Kidney (tissue), 14 donors: ENCODE data around the gene PTGES. TPM values are rescaled to one million over a fixed set of nuclear protein-coding genes. Genes with fewer than 3 reads are reported as not detected.
"Not testable (repeated sequence)": the region's sequence is repeated elsewhere in the genome, so short reads cannot be mapped to it uniquely, and the experiment has no call there.

Experiments
- DNase-seq, 5 donors: peaks; one replicate each; pipeline ENCODE4 v3.0.0-alpha.2; 2013 to 2020
- FAIRE-seq: peaks from 2 replicates; lab custom pipeline; 2012; peaks lifted over from hg19 to GRCh38; lab: Jason Lieb, UNC
- H3K27ac ChIP-seq, 2 donors: one replicate each; pipeline ENCODE4 v1.7.0; 2013; ENCODE audit warnings: low read depth in 2 of 2, low read length in 2 of 2, inconsistent platforms in 1 of 2
- H3K27me3 ChIP-seq: one replicate; pipeline ENCODE4 v1.7.1; 2013; ENCODE audit warnings: low read length, inconsistent platforms; ENCODE audit not compliant: control insufficient read depth, insufficient read depth
- H3K36me3 ChIP-seq, 3 donors: one replicate each; pipeline versions ENCODE4 v1.7.0 to v1.7.1; 2013; ENCODE audit warnings: low read length in 3 of 3, control low read depth in 1 of 3, inconsistent platforms in 1 of 3; ENCODE audit not compliant: insufficient read depth in 3 of 3, control insufficient read depth in 2 of 3
- H3K4me1 ChIP-seq, 3 donors: one replicate each; pipeline versions ENCODE4 v1.7.0 to v1.7.1; 2013; ENCODE audit warnings: low read length in 3 of 3, inconsistent platforms in 1 of 3, low read depth in 1 of 3; ENCODE audit not compliant: control insufficient read depth in 2 of 3, insufficient read depth in 2 of 3
- H3K4me3 ChIP-seq, 3 donors: one replicate each; pipeline versions ENCODE4 v1.7.0 to v1.8.1; 2013; ENCODE audit warnings: low read length in 3 of 3, control low read depth in 1 of 3, inconsistent platforms in 1 of 3
- H3K9ac ChIP-seq, 3 donors: one replicate each; pipeline versions ENCODE4 v1.7.0 to v1.7.1; 2013; ENCODE audit warnings: low read length in 3 of 3, control low read depth in 1 of 3, inconsistent platforms in 1 of 3
- H3K9me3 ChIP-seq, 3 donors: one replicate each; pipeline versions ENCODE4 v1.7.0 to v1.7.1; 2013; ENCODE audit warnings: low read length in 3 of 3, control low read depth in 1 of 3, inconsistent platforms in 1 of 3; ENCODE audit not compliant: control insufficient read depth in 2 of 3, insufficient read depth in 1 of 3
- intact Hi-C: fragments of 100-400 bp; cut with DNase I; formaldehyde crosslinking; loops from one replicate; pipeline ENCODE4 v1.11.1; 2022
- polyA plus RNA-seq: library from polyadenylated mRNA; stranded (reverse); fragments of 350-450 nt; fragmentation: Illumina TruSeq; extraction: RNeasy Lipid Tissue Mini Kit (QIAGEN cat#74804); gene quantifications from one replicate; pipeline ENCODE4 v1.2.3, GENCODE V29; 2014; ENCODE audit warnings: low read depth, low replicate concordance; ENCODE audit not compliant: insufficient read depth
- total RNA-seq: library from RNA; stranded (reverse); fragmentation: NEBNext Ultra II Directional; extraction: Animal tissue kit (Norgen Biotek cat#: 25700); gene quantifications from one replicate; pipeline ENCODE4 v1.2.1, GENCODE V29; 2021
- TF ChIP-seq, protein P1 (sequence below): IDR thresholded peaks from 3 replicates; pipeline ENCODE4 v1.5.1; 2012; ENCODE audit warnings: mild to moderate bottlenecking, moderate library complexity, borderline replicate concordance; ENCODE audit not compliant: insufficient read depth; ENCODE audit errors: extremely low read depth
- donor health status: control.
- donor health status: control.
- donor health status: control.
- donor health status: control.
- donor health status: control.
- donor health status: DM: yes; HTN: yes; CAD: no.
- donor health status: Normal renal cell carcinoma (clear cell type).

PTGES gene
- total and polyA plus RNA-seq, 2 donors from 2014 or later = 8.1 to 8.9 TPM

DNA sequence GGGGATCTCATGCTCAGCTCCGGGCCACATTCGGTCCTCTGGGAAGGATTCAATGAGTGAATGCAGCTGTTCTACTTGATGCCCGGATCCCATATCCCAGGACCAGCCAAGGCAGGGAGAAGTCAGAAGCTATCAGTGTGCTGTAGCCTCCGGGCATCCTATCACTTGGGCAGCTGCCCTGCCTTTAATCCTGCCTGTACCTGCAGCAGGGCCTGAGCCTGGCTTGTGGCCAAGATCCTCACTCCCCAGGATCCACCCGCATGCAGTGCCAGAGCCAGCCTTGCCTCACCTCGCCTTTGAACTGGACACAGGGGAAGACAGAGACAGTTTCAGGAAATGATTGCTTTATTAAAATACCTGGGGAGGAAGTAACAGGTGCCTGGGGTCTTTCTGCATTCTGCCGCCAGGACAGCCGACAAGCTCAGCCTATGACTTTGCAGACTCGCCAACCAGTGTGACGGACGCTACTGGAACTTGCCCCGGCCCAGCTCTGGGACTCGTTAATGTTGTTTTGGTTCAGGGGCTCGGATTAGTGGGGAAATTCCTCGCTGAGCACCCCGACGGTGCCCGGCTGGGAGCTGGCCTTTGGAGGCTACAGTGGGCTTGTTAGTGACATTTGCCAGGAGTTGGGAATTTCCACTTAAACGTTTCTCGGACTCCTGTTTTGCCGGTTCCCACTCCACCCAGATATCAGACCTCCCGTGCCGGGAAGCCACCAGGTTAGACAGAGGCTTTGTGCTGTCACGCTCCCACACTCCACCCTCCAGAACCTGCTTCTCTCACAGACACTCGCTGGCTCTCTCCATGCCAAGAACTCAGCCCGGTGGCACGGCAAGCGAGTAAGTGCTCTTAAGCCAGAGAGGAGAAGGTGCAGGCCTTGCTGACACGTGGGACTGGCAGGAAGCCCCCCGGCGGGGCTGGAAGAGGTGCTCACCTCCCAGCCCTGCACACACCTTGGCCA, 721 bp downstream of the PTGES start:
- intact Hi-C loops = no loop called here
- Histone ChIP-seq H3K9ac (no peak overlapping the region), H3K27ac (no peak overlapping the region), H3K4me1 (peaks cover 0 to 12% (median 9%) of the 10 kb centered on the region in 3 donors), H3K36me3 (no peaks in the 10 kb centered on the region), H3K4me3 (peak overlapping the region in 2 of 3 donors; percentile 18 to 56), H3K9me3 (no peaks in the 10 kb centered on the region), H3K27me3 (no peaks in the 10 kb centered on the region)
- DNase-seq (peak in 4 of 5 donors; percentile 26 to 85 (median 52)), FAIRE-seq (no peak)
- TF ChIP-seq, protein P1, sequence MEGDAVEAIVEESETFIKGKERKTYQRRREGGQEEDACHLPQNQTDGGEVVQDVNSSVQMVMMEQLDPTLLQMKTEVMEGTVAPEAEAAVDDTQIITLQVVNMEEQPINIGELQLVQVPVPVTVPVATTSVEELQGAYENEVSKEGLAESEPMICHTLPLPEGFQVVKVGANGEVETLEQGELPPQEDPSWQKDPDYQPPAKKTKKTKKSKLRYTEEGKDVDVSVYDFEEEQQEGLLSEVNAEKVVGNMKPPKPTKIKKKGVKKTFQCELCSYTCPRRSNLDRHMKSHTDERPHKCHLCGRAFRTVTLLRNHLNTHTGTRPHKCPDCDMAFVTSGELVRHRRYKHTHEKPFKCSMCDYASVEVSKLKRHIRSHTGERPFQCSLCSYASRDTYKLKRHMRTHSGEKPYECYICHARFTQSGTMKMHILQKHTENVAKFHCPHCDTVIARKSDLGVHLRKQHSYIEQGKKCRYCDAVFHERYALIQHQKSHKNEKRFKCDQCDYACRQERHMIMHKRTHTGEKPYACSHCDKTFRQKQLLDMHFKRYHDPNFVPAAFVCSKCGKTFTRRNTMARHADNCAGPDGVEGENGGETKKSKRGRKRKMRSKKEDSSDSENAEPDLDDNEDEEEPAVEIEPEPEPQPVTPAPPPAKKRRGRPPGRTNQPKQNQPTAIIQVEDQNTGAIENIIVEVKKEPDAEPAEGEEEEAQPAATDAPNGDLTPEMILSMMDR = no peak

DNA sequence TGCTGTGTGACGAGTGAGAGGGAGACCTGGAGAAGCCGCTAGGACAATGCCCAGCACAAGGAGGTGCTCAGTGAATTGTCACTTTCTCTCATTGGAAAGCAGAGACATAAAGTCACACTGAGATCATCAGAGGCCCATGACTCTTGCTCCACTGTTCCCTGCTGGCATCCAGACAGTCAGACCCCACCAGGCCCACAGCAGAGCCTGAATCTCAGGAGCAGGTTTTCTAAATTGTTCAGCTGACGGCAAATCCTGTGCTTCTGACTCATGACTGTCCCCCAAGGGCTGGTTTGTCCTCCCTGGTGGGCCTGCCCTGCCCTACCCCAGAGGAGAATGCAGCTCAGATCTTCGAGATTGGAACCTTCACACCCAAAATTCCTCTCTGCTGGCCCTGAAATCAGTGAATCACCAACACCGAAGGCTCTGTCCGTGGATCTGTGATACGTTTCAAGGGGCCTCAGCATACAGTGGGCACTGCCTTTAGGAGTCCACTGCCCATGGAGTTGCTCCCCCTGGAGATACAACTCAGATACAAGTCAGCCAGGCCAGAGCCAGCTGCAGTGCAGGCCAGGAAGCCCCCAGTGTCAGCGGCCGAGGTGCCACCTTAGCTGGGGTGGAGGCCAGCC, 2.7 kb downstream of the PTGES start:
- Histone ChIP-seq H3K4me3 (no peak overlapping the region), H3K4me1 (peaks cover 0 to 12% (median 9%) of the 10 kb centered on the region in 3 donors), H3K36me3 (no peaks in the 10 kb centered on the region), H3K9me3 (no peaks in the 10 kb centered on the region), H3K27me3 (no peaks in the 10 kb centered on the region), H3K27ac (no peak overlapping the region), H3K9ac (no peak overlapping the region)
- TF ChIP-seq, protein P1 = no peak
- intact Hi-C loops = no loop called here
- FAIRE-seq (no peak), DNase-seq (no peak)

DNA sequence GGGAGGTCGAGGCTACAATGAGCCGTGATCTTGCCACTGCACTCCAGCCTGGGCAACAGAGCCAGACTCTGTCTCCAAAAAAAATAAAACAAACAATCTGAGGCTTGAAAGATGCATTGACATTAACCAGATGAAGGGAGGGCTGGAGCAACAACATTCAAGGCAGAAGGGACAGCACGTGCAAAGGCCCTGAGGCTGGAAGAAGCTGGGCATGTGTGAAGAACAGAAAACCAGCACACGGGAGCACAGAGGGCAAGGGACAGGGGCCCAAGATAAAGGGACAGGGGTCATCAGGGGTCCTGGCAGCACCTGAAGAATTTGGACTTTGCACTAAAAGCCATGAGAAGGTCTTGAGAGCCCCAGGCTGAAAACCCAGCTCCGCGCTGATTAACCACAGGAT, 3.3 kb downstream of the PTGES start:
- DNase-seq (no peak), FAIRE-seq (no peak)
- Histone ChIP-seq H3K9ac (no peak overlapping the region), H3K36me3 (no peaks in the 10 kb centered on the region), H3K4me3 (no peak overlapping the region), H3K27ac (no peak overlapping the region), H3K4me1 (peaks cover 0 to 12% (median 9%) of the 10 kb centered on the region in 3 donors), H3K9me3 (no peaks in the 10 kb centered on the region), H3K27me3 (no peaks in the 10 kb centered on the region)
- TF ChIP-seq, protein P1 = no peak
- intact Hi-C loops = no loop called here

DNA sequence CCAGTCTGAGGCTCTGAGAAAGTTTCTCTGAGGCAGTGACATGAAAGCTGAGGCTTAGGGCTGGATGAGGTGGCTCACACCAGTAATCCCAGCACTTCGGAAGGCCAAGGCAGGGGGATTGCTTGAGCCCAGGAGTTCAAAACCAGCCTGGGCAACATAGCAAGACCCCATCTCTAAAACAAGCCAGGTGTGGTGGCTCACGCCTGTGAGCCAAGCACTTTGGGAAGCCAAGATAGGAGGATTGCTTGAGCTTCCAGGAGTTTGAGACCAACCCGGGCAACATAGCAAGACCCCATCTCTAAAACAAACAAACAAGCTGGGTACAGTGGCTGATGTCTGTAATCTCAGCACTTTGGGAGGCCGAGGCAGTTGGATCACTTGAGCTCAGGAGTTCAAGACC, 3.8 kb downstream of the PTGES start:
- DNase-seq, H3K9me3 ChIP-seq, H3K27ac ChIP-seq, H3K4me3 ChIP-seq, H3K27me3 ChIP-seq, FAIRE-seq, intact Hi-C loops, H3K9ac ChIP-seq, H3K36me3 ChIP-seq: not testable (repeated sequence)
- peaks cover 0 to 12% (median 9%) of the 10 kb centered on the region in 3 donors for H3K4me1 ChIP-seq
